Activated naive CD4-positive, alpha-beta T cell treated with anti-CD3 and anti-CD28 coated beads for 36 hours (primary cell): ENCODE results near the gene TMEM38A. TPM values are rescaled to one million over a fixed set of nuclear protein-coding genes. Genes with fewer than 3 reads are reported as not detected.

Source experiments
- CTCF ChIA-PET: fragments of 350-600 bp; sonication (Branson Sonifier 250); formaldehyde crosslinking; loops from one replicate; lab custom pipeline; 2021; ENCODE audit warnings: antibody characterized with exemption; lab: Charles Lee
- DNase-seq: peaks from one replicate; pipeline ENCODE4 v3.0.0-alpha.2; 2020
- H3K27ac Mint-ChIP-seq: one replicate; pipeline ENCODE4 v1.8.0; 2021; ENCODE audit warnings: mild to moderate bottlenecking, mixed read lengths
- H3K27me3 Mint-ChIP-seq: one replicate; pipeline ENCODE4 v1.8.0; 2021; ENCODE audit warnings: low read depth, mixed read lengths
- H3K36me3 Mint-ChIP-seq: one replicate; pipeline ENCODE4 v1.8.0; 2021; ENCODE audit warnings: low read depth, mixed read lengths
- H3K4me1 Mint-ChIP-seq: one replicate; pipeline ENCODE4 v1.8.0; 2021; ENCODE audit warnings: low read depth, mixed read lengths
- H3K4me3 Mint-ChIP-seq: one replicate; pipeline ENCODE4 v1.8.0; 2021; ENCODE audit warnings: mild to moderate bottlenecking, moderate library complexity, mixed read lengths
- H3K9me3 Mint-ChIP-seq: one replicate; pipeline ENCODE4 v1.8.0; 2021; ENCODE audit warnings: mixed read lengths
- intact Hi-C: fragments of 100-400 bp; cut with micrococcal nuclease; formaldehyde crosslinking; loops from one replicate; pipeline ENCODE4 v1.15.1; 2023
- total RNA-seq, 2 experiments: library from RNA; stranded (reverse); gene quantifications; one replicate each; pipeline ENCODE4 v1.2.3, GENCODE V29; 2021

The TMEM38A gene
- total RNA-seq, 2 experiments from 2014 or later = 0.49 to 0.83 TPM

DNA sequence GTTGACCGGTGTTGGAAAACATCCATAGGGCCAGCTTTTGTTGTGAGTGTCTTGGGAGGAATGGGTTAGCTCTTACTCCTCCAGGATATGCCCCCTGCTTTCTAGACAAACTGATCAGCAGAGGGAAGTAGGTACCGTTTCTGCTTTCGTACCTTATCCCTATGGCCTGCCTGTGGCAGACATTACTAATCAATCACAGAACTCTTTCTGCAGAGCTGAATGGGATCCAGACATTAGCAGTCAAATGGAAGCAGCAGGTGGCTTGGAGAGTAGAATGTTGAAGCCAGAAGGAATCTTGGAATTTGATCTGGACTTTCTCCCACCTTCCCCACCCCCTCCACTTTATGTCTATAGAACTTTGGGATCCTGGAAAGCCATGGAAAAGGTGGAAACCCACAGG, 75.8 kb downstream of the TMEM38A start:
- Mint-ChIP-seq H3K4me3 (no peak overlapping the region), H3K27ac (no peak overlapping the region), H3K27me3 (peaks cover 3% of the 10 kb centered on the region), H3K36me3 (no peaks in the 10 kb centered on the region), H3K4me1 (no peaks in the 10 kb centered on the region), H3K9me3 (no peaks in the 10 kb centered on the region)
- DNase-seq = no peak
- CTCF ChIA-PET = interaction anchor here (2.0 kb wide), 1 partner anchor 22 kb away, joined by 4 read pairs; no protein-coding TSS in a partner anchor
- intact Hi-C loops = no loop called here

DNA sequence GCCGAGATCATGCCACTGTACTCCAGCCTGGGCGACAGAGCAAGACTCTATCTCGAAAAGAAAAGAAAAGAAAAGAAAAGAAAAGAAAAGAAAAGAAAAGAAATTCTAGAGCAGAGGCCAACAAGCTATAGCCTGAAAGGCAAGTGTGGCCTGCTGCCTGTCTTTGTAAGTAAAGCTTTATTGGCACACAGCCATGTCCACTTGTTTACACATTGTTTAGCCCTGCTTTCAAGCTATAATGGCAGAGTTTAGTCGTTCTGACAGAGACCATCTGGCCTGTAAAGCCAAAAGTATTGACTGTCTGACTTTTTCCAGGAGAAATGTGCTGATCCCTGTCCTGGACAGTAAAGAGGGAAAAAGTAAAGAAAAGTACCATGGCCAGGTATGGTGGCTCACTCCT, 77.0 kb downstream of the TMEM38A start:
- Mint-ChIP-seq H3K27me3 (peaks cover 3% of the 10 kb centered on the region), H3K36me3 (no peaks in the 10 kb centered on the region), H3K27ac (no peak overlapping the region), H3K9me3 (no peaks in the 10 kb centered on the region), H3K4me3 (no peak overlapping the region), H3K4me1 (no peaks in the 10 kb centered on the region)
- CTCF ChIA-PET = no interaction called here
- intact Hi-C loops = no loop called here
- no peak for DNase-seq

DNA sequence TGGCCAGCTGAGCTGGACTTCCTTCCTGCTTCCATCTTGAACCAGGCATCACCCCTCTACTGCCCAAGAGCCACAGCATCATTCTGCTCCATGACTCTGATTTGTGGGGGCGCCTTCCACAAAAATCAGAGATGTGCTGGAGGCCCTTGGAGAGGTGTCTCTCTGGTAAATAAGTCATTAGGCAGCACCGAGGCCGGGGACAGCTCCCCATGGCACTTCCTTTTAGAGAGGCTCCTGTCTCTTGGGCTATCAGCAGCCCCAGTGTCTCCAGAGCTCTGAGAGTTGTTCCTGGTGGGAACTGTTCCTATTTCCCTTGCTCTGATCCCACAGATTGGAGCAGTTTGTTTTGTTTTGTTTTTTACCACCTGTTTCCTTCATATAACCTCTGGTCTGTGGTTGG, 78.6 kb downstream of the TMEM38A start:
- no peaks in the 10 kb centered on the region for H3K36me3 Mint-ChIP-seq
- CTCF ChIA-PET = no interaction called here
- H3K9me3 Mint-ChIP-seq = no peaks in the 10 kb centered on the region
- intact Hi-C loops = no loop called here
- H3K27me3 Mint-ChIP-seq = peaks cover 3% of the 10 kb centered on the region
- DNase-seq = peak; percentile 14
- no peaks in the 10 kb centered on the region for H3K4me1 Mint-ChIP-seq
- no peak overlapping the region for H3K4me3 Mint-ChIP-seq
- H3K27ac Mint-ChIP-seq = no peak overlapping the region

Other genes starting within 250 kb of the TMEM38A start
- gene EPS15L1, start 189.2 kb upstream of the TMEM38A start, total RNA-seq = 10 to 100 TPM; 17.3 to 21.0 TPM
- not detected for gene CALR3, start 165.0 kb upstream of the TMEM38A start, total RNA-seq
- 1 to 10 TPM; 2.1 to 2.6 TPM for gene C19orf44, start 164.7 kb upstream of the TMEM38A start, total RNA-seq
- 10 to 100 TPM; 54.4 to 54.7 TPM for gene CHERP, start 118.7 kb upstream of the TMEM38A start, total RNA-seq
- 10 to 100 TPM; 21.7 to 22.1 TPM for gene SLC35E1, start 88.7 kb upstream of the TMEM38A start, total RNA-seq
- 10 to 100 TPM; 11.3 to 11.9 TPM for gene MED26, start 32.9 kb upstream of the TMEM38A start, total RNA-seq
- gene SMIM7, start 995 bp upstream of the TMEM38A start, total RNA-seq = 10 to 100 TPM; 51.0 to 59.2 TPM
- gene NWD1, start 58.7 kb downstream of the TMEM38A start, total RNA-seq = not detected
- 10 to 100 TPM; 18.8 to 20.6 TPM for gene SIN3B, start 168.3 kb downstream of the TMEM38A start, total RNA-seq
- gene F2RL3, start 227.9 kb downstream of the TMEM38A start, total RNA-seq = not detected